GM12878 (cell line): Measurements from ENCODE around the gene SPIC. TPM values are rescaled to one million over a fixed set of nuclear protein-coding genes. Genes with fewer than 3 reads are reported as not detected.

ENCODE experiments used
- ATAC-seq: fragments of 200-7000 bp; cut with Tn5 transposase; 3 replicates; pipeline ENCODE4 v1.9.1; 2020; ENCODE audit warnings: mild to moderate bottlenecking, moderate library complexity
- BruUV-seq: library from RNA; stranded (reverse); fragments of 400-500 nt; replicated peaks from 2 replicates; lab custom pipeline; 2021; lab: Mats Ljungman, UMichigan
- CTCF ChIA-PET: fragments of 300-600 bp; sonication (Branson Sonifier 250); formaldehyde crosslinking; extraction: SDS; loops from one replicate; lab custom pipeline; 2021; ENCODE audit warnings: inconsistent platforms; lab: Yijun Ruan, JAX
- POLR2A ChIA-PET: fragments of 350-600 bp; formaldehyde crosslinking; extraction: SDS; loops from one replicate; lab custom pipeline; 2021; ENCODE audit warnings: inconsistent platforms; lab: Charles Lee
- RAD21 ChIA-PET: fragments of 300-600 bp; sonication (Branson Sonifier 250); formaldehyde crosslinking; loops from one replicate; lab custom pipeline; 2023; ENCODE audit warnings: antibody characterized with exemption; ENCODE audit not compliant: unreplicated experiment; lab: Charles Lee
- SMC1A ChIA-PET: fragments of 300-600 bp; sonication (Branson Sonifier 250); formaldehyde crosslinking; loops from one replicate; lab custom pipeline; 2023; ENCODE audit not compliant: unreplicated experiment, uncharacterized antibody; lab: Charles Lee
- DNase-seq: peaks from one replicate; pipeline ENCODE4 v3.0.0-alpha.2; 2011; ENCODE audit warnings: low read depth, low spot score
- FAIRE-seq: peaks from 3 replicates; lab custom pipeline; 2011; peaks lifted over from hg19 to GRCh38; lab: Jason Lieb, UNC
- H2AFZ ChIP-seq: 2 replicates; pipeline ENCODE4 v1.6.0; 2011; ENCODE audit warnings: low read depth, low read length, control low read depth; ENCODE audit not compliant: control insufficient read depth
- H3K27ac ChIP-seq: 2 replicates; pipeline ENCODE4 v1.5.1; 2011; ENCODE audit warnings: control low read depth; ENCODE audit not compliant: control insufficient read depth, insufficient read depth
- H3K27me3 ChIP-seq, 2 experiments: replicated peaks in 1 of 2; 2 replicates each; pipeline versions ENCODE4 v1.6.0 to v1.6.1; 2011; ENCODE audit warnings: low read length in 1 of 2; ENCODE audit not compliant: control insufficient read depth in 2 of 2, insufficient read depth in 2 of 2
- H3K36me3 ChIP-seq, 2 experiments: 2 replicates each; pipeline ENCODE4 v1.5.1; 2011; ENCODE audit warnings: low read length in 1 of 2; ENCODE audit not compliant: control insufficient read depth in 2 of 2, insufficient read depth in 2 of 2
- H3K4me1 ChIP-seq: 2 replicates; pipeline ENCODE4 v1.6.1; 2011; ENCODE audit warnings: mild to moderate bottlenecking, low read length, moderate library complexity, mixed read lengths; ENCODE audit not compliant: control insufficient read depth, insufficient read depth
- H3K4me2 ChIP-seq: 2 replicates; pipeline ENCODE4 v1.6.0; 2011; ENCODE audit warnings: control low read depth; ENCODE audit not compliant: control insufficient read depth, insufficient read depth
- H3K4me3 ChIP-seq: fragments of 200-600 bp; sonication (generic); 2 replicates; pipeline ENCODE4 v1.5.1; 2016
- H3K79me2 ChIP-seq: 2 replicates; pipeline ENCODE4 v1.6.0; 2011; ENCODE audit warnings: low read length; ENCODE audit not compliant: control insufficient read depth, insufficient read depth
- H3K9ac ChIP-seq: 2 replicates; pipeline ENCODE4 v1.8.0; 2011; ENCODE audit warnings: low read length, control low read depth, mixed read lengths; ENCODE audit not compliant: control insufficient read depth, insufficient read depth
- H3K9me3 ChIP-seq: replicated peaks from 3 replicates; pipeline ENCODE4 v1.5.1; 2011; ENCODE audit warnings: mild to moderate bottlenecking, low read length; ENCODE audit not compliant: control insufficient read depth, insufficient read depth
- H4K20me1 ChIP-seq: 2 replicates; pipeline ENCODE4 v1.6.0; 2011; ENCODE audit not compliant: control insufficient read depth, insufficient read depth
- BCL11A ChIP-seq: IDR thresholded peaks from 2 replicates; pipeline ENCODE4 v1.6.1; 2011; ENCODE audit warnings: low read depth, low read length
- BCLAF1 ChIP-seq: fragments of 450-650 bp; IDR thresholded peaks from 2 replicates; pipeline ENCODE4 v1.6.1; 2017; ENCODE audit warnings: antibody characterized with exemption, mild to moderate bottlenecking, moderate library complexity
- BHLHE40 ChIP-seq, 2 experiments: fragments of 450-650 bp in 1 of 2; IDR thresholded peaks; 2 replicates each; pipeline ENCODE4 v1.6.1; 2011 to 2017; ENCODE audit warnings: low read depth in 2 of 2, borderline replicate concordance in 1 of 2, improper control_type of control experiment in 1 of 2, low read length in 1 of 2, mild to moderate bottlenecking in 1 of 2
- CHD4 ChIP-seq: fragments of 200-600 bp; sonication (generic); IDR thresholded peaks from 2 replicates; pipeline ENCODE4 v1.6.1; 2016; ENCODE audit warnings: mild to moderate bottlenecking
- CREB1 ChIP-seq: IDR thresholded peaks from 2 replicates; pipeline ENCODE4 v1.6.1; 2012; ENCODE audit warnings: low read depth, mild to moderate bottlenecking, inconsistent platforms
- CREM ChIP-seq: IDR thresholded peaks from 2 replicates; pipeline ENCODE4 v1.6.1; 2014; ENCODE audit warnings: antibody characterized with exemption, low read depth
- FOXK2 ChIP-seq: fragments of 450-650 bp; IDR thresholded peaks from 2 replicates; pipeline ENCODE4 v1.6.1; 2017; ENCODE audit warnings: mild to moderate bottlenecking, moderate library complexity
- IKZF2 ChIP-seq, 2 experiments: fragments of 450-650 bp; IDR thresholded peaks; 2 replicates each; pipeline ENCODE4 v1.6.1; 2017; ENCODE audit warnings: mild to moderate bottlenecking in 2 of 2, moderate library complexity in 2 of 2
- MTA2 ChIP-seq: fragments of 450-650 bp; IDR thresholded peaks from 2 replicates; pipeline ENCODE4 v1.6.1; 2016; ENCODE audit warnings: low read depth, mild to moderate bottlenecking, moderate library complexity
- MTA3 ChIP-seq: IDR thresholded peaks from 2 replicates; pipeline ENCODE4 v1.6.1; 2012; ENCODE audit warnings: low read length, inconsistent platforms, borderline replicate concordance
- POLR2AphosphoS2 ChIP-seq: IDR thresholded peaks from 2 replicates; pipeline ENCODE4 v1.6.1; 2011; ENCODE audit warnings: low read depth, mild to moderate bottlenecking, low read length, improper control_type of control experiment, moderate library complexity
- STAT3 ChIP-seq: IDR thresholded peaks from 2 replicates; pipeline ENCODE4 v1.6.1; 2011; ENCODE audit warnings: low read depth, low read length, improper control_type of control experiment
- ZNF24 ChIP-seq: fragments of 450-650 bp; IDR thresholded peaks from 2 replicates; pipeline ENCODE4 v1.6.1; 2017; ENCODE audit warnings: antibody characterized with exemption, mild to moderate bottlenecking
- WGBS: methylation state at CpG from one replicate; pipeline ENCODE4 v1.1.6; 2016; ENCODE audit warnings: low lambda C conversion rate; ENCODE audit not compliant: insufficient replicate concordance, insufficient coverage; ENCODE audit errors: missing lambda C conversion rate; 5-methylcytosine and 5-hydroxymethylcytosine counted together
- in situ Hi-C: fragments of 300-500 bp; cut with MboI; formaldehyde crosslinking; loops from 9 replicates; pipeline ENCODE4 v1.14.3; 2018; ENCODE audit warnings: mixed read lengths
- intact Hi-C: fragments of 100-400 bp; cut with micrococcal nuclease; formaldehyde crosslinking; loops from one replicate; pipeline ENCODE4 v1.14.2; 2022; ENCODE audit not compliant: unreplicated experiment
- polyA plus RNA-seq, 11 experiments: library from polyadenylated mRNA; depleted of rRNA in 4 of 11; unstranded in 6 of 11; stranded (reverse) in 5 of 11; fragments of >200 nt; fragmentation: Nextera tagmentation in 4 of 11; fragmentation: Illumina TruSeq in 1 of 11; extraction: Ambion mirVana in 4 of 11; extraction: Trizol in 1 of 11; gene quantifications; 1 replicate in 1 of 11; 2 replicates in 10 of 11; pipeline versions ENCODE4 v1.2.1 to v1.2.3, GENCODE V29; 2011 to 2016; ENCODE audit warnings: inconsistent platforms in 2 of 11, missing spikeins in 2 of 11, low read depth in 1 of 11
- total RNA-seq, 4 experiments: library from RNA; depleted of rRNA in 3 of 4; stranded (reverse); fragments of >200 nt in 3 of 4; fragmentation: Illumina TruSeq in 1 of 4; extraction: Trizol in 1 of 4; gene quantifications; 2 replicates each; pipeline versions ENCODE4 v1.2.1 to v1.2.3, GENCODE V29; 2013 to 2021

The SPIC gene
- total and polyA plus RNA-seq, 10 of the 15 experiments (the other 5 are each of a cell fraction or from before 2014, with no cell fraction given), result 0.07 to 2.2 (median 0.18) TPM; not detected in 4

- TF ChIP-seq STAT3 (no peak), MTA2 (no peak), CREM (no peak), CREB1 (no peak), BCLAF1 (no peak), FOXK2 (no peak), CHD4 (no peak), BCL11A (no peak), IKZF2 (IDR thresholded peaks at IDR 0.05) (no peak), MTA3 (no peak), POLR2AphosphoS2 (no peak), BHLHE40 (IDR thresholded peaks at IDR 0.05; ENCODE audit: borderline replicate concordance in 1 of 2, low read depth in 2 of 2, low read length in 1 of 2) (no peak), ZNF24 (no peak)
- Histone ChIP-seq H3K79me2 (no peaks in the 10 kb centered on the region), H3K9me3 (no peaks in the 10 kb centered on the region), H4K20me1 (no peaks in the 10 kb centered on the region), H3K27me3 (no peaks in the 10 kb centered on the region; a peak in 1 of 4 replicates), H3K4me2 (no peak overlapping the region), H3K27ac (no peak overlapping the region), H2AFZ (no peak overlapping the region), H3K4me3 (no peak overlapping the region), H3K4me1 (no peaks in the 10 kb centered on the region), H3K9ac (no peak overlapping the region), H3K36me3 (no peaks in the 10 kb centered on the region)
- ATAC-seq (no peak), FAIRE-seq (no peak), DNase-seq (no peak)
- CTCF ChIA-PET, result interaction anchor here (1.2 kb wide), 1 partner anchor 335 kb away, joined by 3 read pairs; no protein-coding TSS in a partner anchor
- POLR2A ChIA-PET, result no interaction called here
- SMC1A ChIA-PET, result no interaction called here
- WGBS, result 12% methylated on average over 5 of the region's 5 CpGs
- intact Hi-C loops, result no loop called here
- in situ Hi-C loops, result no loop called here
- RAD21 ChIA-PET, result no interaction called here
- no TSS peak for BruUV-seq
These were observed 35.9 kb upstream of the SPIC start for GRCh38 chr12:101439236-101439635.
